HS-27A (cell line): Measurements from ENCODE around the gene VSTM2B.
"Not testable (repeated sequence)": the region's sequence is repeated elsewhere in the genome, so short reads cannot be mapped to it uniquely, and the experiment has no call there.

Source experiments
- DNase-seq: peaks from one replicate; pipeline ENCODE4 v3.0.0-alpha.2; 2012; ENCODE audit warnings: low read depth, missing footprints

Gene VSTM2B

GRCh38 chr19:29530540-29531457 is 5.0 kb downstream of the VSTM2B start:
- no peak for DNase-seq

- DNase-seq: no peak
These were observed 5.7 kb downstream of the VSTM2B start for GRCh38 chr19:29531458-29532025.

GRCh38 chr19:29532097-29532496 is 6.3 kb downstream of the VSTM2B start:
- no peak for DNase-seq

DNA sequence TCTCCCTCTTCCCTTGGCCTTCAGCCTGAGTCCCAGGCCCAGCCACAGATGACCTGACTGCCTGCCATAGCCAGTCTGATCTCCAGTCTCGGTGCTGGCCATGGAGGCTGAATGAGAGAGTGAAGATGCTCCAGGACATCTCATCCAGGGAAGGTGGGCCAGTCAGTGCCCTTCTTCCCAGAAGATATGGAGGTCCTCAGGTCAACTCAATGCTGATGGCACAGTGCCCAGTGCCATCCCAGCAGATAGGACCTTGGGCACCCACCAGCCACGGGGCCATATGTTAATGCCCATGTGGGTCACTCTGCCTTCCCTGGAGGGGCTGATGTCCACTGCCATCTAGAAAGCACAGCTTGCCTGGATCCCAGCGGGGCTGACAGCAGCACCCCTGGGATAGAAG is 7.2 kb downstream of the VSTM2B start:
- no peak for DNase-seq

- DNase-seq: no peak
These were observed 8.1 kb downstream of the VSTM2B start for GRCh38 chr19:29533578-29534544.

DNA sequence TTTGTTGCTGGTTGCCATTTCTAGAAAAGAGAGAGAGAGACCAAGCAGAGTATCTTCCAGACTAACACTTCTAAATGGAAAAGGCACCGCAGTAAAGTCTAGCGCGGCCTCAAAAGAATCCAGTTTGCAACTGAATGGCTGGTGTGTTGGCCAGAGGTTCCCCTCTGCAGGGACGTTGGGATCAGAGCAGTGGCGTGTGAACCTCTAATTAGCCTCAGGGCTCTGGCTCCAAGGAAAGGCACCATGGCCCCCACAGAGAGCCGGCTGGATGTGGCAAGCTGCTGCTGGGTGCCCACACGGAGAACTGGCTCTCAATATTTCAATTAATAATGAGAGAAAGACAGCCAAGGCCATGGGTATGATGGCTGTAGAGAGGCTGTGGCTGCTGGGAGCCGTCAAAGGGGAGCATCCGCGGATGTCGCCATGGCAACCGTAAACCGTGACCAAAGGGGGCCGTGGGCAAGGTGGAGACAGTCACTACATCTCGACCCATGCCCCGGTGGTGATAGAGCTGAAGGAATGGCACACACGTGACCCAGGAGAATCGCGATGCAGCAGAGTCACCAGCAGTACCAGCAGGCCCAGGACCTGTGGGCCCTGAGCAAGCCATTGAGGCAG is 9.5 kb downstream of the VSTM2B start:
- DNase-seq: no peak

DNA sequence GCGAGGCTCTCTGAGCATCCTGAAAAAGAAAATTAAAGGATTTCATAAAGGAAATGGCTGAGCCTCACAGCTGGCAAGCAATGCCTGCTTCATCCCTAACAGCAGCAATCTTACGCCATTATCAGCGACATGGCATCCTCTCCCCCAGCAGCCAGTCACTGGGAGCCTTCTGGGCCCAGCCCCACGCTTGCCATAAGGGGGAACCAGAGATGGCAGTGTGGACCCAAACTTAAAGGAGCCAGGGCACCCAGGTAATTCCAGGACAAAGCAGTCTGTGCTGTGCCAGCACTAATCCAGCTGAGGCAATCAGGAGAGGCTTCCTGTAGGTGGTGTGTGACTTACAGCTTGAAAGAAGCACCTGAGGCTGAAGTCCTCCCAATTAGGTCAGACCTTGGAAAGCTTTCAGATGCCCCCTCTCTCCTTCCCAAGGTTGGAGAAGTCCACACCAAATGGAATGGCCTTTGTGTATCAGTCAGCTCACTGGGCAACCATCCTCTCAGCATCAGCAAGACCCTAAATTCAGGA is 10.3 kb downstream of the VSTM2B start:
- no peak for DNase-seq

DNA sequence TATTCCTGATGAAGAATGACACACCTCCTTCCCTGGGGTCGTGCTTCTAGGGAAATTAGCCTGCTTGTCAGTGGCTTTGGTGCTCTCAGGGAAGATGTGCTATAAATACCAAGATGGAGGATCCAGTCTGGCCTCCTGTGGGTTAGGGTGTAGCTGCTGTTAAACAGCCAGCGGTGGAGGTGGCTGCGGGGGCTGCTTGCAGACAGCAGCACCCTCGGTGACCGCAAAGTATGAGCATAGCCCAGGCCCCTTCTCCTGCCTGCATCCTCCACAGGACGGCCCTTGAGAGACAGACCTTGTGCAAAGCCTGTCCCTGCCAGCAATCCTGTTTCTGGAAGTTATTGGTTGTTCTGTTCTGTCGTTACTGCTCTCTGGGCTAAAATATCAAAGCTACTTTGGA is 11.4 kb downstream of the VSTM2B start:
- no peak for DNase-seq

DNA sequence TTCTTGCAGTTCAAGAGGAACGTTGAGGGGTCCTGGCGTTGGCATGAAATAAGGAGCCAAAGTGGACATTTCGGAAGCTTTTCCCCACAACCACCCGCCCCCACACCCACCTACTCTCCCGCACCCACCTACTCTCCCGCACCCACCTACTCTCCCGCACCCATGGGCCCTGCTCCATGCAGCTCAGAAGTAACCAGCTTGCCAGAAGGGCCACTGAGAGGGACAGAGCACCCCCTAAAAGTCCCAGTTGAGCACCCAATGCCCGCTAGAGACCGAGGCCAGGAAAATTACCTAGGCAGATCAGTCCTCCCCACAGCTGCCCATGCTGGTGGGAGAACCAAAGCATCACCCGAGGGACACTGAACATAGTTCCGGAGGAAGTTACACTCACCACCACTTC is 11.8 kb downstream of the VSTM2B start:
- DNase-seq: no peak

- no peak for DNase-seq
These were observed 12.4 kb downstream of the VSTM2B start for GRCh38 chr19:29538146-29538545.

DNA sequence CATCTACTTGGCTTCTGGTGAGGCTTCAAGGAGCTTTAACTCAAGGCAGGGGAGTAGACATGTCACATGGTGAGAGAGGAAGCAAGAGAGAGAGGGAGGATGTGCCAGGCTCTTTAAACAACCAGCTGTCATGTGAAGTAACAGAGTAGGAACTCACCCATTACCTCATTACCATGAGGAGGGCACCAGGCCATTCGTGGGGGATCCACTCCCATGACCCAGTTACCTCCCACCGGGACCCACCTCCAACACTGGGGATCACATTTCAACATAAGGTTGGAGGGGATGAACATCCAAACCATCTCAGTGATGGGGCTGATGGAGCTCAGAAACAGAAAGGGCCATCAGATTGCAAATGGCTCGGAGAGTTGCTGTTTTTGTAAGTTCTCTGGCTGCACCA is 12.9 kb downstream of the VSTM2B start:
- no peak for DNase-seq

DNA sequence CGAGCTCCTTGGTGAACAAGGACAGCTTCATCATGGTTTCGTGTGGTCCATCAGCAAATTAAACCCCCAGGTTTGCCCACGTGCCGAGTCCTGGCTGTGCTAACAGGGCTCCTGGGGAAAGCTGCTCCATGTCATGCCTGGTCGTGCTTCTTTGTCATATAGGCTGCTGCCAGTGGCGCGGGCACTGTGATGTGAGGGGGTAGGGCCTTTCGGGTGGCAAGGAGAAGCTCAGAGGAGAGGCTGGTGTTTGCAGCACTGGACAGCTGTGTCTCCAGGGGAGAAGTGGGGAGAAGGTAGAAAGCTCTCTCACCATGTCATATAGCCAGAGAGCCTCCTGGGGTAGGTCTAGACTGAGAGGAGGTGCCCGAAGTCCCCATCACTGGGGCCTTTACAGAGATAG is 13.3 kb downstream of the VSTM2B start:
- DNase-seq: no peak

DNA sequence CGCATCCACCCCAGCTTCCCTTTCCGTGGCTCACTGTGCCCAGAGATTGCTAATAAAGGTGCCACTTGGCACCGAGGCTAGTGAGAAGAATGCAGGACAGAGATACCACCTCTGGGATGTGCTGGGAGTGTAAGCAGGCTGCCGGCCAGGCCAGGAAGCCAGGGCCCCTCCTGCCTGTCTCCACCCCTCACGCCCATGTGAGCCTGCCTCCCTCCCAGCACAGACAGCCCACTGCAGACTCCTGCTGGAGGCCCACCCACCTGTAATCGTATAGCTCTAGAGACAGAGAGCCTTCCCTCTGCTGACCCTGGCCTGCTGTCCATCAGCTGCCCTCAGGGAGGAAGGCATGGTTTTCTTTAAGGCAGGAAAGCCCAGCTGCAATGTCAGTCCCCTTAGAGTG is 13.9 kb downstream of the VSTM2B start:
- DNase-seq: no peak

DNA sequence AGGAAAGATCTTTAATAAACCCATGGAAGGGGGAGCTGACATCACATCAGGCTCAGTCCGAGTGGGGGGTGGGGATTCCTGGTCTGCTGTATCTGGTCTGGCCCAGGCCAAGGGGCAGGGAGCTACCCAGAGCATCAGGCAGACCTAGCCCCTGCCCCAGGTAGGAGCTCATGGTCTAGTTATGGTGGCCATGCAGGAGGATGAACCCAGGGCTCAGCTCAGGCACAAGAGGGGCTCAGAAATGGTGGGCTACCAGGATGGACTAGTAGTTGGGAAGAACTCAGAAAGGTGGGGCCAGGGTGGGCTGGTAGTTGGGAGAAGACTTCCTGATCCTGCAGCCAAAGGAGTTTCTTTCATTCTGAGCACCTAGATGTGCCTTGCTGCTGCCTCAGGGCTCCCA is 14.3 kb downstream of the VSTM2B start:
- DNase-seq: no peak

DNA sequence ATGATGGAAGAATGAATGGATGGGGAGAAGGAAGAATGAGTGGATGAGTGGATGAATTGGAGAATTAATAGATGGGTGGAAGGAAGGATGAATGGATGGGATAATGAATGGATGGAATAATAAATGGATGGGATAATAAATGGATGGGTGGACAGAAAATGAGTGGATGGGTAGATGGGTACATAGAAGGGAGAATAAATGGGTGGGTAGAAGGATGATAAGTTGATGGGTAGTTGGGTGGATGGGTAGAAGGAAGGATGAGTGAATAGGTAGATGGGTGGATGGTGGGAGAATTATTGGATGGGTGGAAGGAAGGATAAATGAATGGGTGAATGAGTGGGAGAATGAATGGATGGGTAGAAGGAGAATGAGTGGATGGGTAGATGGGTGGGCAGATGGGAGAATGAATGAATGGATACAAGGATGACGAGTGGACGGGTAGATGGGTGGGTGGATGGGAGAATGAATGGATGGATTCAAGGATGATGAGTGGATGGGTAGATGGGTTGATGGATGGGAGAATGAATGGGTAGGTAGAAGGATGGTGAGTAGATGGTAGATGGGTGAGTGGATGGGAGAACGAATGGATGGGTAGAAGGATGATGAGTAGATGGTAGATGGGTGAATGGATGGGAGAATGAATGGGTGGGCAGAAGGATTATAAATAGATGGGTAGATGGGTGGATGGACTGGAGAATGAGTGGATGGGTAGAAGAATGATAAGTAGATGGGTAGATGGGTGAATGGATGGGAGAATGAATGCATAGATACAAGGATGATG is 15.9 kb downstream of the VSTM2B start:
- DNase-seq: no peak

DNA sequence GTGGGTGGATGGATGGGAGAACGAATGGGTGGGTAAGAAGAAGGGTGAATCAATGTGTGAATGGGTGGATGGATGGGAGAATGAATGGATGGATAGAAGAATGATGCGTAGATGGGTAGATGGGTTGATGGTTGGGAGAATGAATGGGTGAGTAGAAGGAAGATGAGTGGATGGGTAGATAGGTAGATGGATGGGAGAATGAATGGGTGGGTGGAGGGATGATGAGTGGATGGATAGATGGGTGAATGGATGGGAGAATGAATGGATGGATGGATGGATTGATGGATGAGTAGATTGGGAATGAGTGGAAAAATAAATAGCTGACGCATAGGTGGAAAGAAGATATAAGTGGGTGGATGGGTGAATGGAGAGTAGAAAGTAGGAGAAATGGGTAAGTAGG is 16.5 kb downstream of the VSTM2B start:
- no peak for DNase-seq

DNA sequence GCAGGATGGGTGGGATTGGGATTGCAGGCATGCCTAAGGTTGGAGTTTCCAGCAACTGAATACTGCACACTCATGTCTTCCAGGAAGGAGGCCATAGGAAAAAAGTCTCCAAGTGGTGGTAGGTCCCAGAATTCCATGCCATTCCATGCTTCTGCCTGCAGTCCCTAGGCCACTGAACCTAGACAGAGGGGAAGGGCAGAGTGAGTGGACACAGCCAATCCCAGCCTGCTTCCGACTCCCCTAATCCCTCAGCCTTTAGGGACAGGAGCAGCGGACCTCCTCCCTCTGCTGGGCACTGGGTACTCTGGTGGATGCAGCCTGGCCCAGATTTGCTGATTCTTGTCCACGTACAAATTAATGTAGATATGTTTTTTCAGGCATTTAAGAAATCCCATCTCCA is 17.0 kb downstream of the VSTM2B start:
- DNase-seq: no peak

- no peak for DNase-seq
These were observed 17.6 kb downstream of the VSTM2B start for GRCh38 chr19:29543381-29543780.

GRCh38 chr19:29544656-29545360 is 19.0 kb downstream of the VSTM2B start:
- DNase-seq: no peak

DNA sequence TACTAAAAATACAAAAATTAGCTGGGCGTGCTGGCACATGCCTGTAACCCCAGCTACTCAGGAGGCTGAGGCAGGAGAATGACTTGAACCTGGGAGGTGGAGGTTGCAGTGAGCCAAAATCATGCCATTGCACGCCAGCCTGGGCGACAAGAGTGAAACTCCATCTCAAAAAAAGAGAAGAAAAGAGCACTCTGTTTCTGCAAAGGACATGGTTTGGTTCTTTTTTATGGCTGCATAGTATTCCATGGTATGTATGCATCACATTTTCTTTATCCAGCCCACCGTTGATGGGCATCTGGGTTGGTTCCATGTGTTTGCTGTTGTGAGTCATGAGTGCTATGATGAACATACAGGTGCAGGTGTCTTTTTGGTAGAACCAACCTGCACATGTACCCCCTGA is 19.7 kb downstream of the VSTM2B start:
- DNase-seq: not testable (repeated sequence)
